ENCODE data around the gene TMTC4.

The TMTC4 gene

DNA sequence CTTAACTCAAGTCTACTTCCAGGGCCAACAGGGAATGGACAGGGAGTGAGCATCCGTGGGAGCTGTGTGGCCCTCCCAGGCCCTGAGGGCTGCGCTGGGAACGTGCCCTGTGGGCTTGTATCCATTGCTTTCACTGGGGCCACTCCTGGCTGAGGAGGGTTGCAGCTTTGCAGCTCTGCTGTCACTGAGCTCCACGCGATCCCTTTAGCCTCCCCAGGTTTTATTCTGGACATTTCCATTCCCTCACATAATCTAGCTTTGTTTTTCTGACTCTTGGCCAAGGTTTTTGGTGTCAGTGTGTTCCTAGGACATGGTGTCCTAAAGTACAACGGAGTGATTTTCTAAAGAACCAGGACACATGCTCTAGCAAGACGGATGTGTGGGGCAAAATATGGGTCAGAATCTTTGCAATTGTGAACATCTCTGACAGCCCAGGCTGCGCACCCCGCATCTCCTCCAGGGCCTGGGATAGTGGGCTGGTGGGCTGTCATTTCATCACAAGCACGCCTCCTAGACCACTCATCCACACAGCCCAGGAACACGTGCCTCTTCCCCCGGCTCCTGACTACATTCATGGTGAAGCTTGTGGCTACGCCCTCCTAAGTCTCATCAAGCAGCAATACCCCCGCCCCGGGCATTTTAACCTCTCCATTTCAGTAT, 114.0 kb downstream of the TMTC4 start:
- no peak overlapping the region for H3K4me3 ChIP-seq (ENCODE audit: low read length)
- TF ChIP-seq, protein P1, sequence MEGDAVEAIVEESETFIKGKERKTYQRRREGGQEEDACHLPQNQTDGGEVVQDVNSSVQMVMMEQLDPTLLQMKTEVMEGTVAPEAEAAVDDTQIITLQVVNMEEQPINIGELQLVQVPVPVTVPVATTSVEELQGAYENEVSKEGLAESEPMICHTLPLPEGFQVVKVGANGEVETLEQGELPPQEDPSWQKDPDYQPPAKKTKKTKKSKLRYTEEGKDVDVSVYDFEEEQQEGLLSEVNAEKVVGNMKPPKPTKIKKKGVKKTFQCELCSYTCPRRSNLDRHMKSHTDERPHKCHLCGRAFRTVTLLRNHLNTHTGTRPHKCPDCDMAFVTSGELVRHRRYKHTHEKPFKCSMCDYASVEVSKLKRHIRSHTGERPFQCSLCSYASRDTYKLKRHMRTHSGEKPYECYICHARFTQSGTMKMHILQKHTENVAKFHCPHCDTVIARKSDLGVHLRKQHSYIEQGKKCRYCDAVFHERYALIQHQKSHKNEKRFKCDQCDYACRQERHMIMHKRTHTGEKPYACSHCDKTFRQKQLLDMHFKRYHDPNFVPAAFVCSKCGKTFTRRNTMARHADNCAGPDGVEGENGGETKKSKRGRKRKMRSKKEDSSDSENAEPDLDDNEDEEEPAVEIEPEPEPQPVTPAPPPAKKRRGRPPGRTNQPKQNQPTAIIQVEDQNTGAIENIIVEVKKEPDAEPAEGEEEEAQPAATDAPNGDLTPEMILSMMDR (conservative IDR thresholded peaks at IDR 0.05; ENCODE audit: low read length): no peak
- DNase-seq (ENCODE audit: low read depth): no peak

DNA sequence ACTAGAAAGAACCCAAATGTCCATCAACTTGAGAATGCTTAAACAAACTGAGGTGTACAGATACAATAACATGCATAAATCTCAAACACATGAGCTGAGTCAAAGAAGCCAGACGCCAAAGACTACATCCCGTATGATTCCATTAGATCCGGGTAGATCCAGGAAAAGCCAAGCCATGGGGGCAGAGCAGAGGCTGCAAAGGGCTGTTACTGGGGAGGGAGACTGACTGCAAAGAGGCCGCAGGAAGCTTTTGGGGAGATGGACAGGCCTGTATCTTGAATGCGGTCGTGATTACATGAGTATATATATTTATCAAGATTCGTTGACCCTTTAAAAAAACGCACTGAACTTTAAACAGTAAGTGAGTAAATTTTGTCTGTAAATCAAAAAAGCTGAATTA, 114.7 kb downstream of the TMTC4 start:
- H3K4me3 ChIP-seq (ENCODE audit: low read length): no peak overlapping the region
- TF ChIP-seq, protein P1 (conservative IDR thresholded peaks at IDR 0.05; ENCODE audit: low read length): no peak
- DNase-seq (ENCODE audit: low read depth): no peak

All from AG10803 (cell line).